ENCODE data around the gene TAX1BP1.
"Not testable (repeated sequence)": the region's sequence is repeated elsewhere in the genome, so short reads cannot be mapped to it uniquely, and the experiment has no call there.

TAX1BP1 gene

GRCh38 chr7:27850531-27850930 is 110.6 kb downstream of the TAX1BP1 start:
- DNase-seq = no peak

- DNase-seq = not testable (repeated sequence)
These were observed 116.9 kb downstream of the TAX1BP1 start for GRCh38 chr7:27856703-27857485.

GRCh38 chr7:27860800-27861199 is 120.8 kb downstream of the TAX1BP1 start:
- no peak for DNase-seq

DNA sequence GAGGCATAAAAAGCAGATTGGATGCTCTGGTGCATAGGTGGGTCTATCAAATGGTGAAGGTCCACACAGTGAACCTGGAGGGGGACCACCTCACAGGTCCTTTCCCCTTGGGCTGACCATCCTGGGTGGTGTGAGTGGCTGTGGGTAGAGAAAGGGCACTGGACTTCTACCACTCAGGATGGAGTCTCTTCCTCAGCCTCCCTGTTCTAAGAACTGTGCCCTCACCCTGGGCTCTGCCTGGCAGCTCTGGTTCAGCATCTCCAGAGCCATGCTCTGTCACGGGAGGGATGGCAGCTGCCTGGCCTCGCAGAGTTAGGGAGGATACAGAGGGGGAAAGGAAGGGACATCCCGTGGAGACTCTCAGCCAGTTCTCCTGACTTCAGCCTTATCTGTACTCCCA is 121.8 kb downstream of the TAX1BP1 start:
- DNase-seq = no peak

- no peak for DNase-seq
These were observed 123.9 kb downstream of the TAX1BP1 start for GRCh38 chr7:27863880-27864279.

DNA sequence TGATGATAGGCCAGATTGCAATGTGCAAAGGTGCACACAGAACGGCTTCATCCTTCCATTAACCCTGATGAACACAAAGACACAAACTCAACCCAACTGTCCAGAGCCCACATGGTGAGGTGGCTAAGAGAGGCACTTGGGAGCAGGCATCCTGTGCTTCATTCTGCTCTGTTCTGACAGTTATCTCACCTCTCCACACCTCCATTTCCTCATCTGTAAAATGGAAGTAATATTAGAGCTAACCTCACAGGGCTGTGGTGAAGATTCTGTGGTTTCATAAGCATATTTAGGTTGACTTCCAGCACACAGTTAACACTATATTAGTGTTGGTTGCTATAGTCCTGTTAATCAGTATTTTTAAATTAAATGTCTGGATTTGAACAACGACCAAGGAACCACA is 126.3 kb downstream of the TAX1BP1 start:
- DNase-seq = no peak

DNA sequence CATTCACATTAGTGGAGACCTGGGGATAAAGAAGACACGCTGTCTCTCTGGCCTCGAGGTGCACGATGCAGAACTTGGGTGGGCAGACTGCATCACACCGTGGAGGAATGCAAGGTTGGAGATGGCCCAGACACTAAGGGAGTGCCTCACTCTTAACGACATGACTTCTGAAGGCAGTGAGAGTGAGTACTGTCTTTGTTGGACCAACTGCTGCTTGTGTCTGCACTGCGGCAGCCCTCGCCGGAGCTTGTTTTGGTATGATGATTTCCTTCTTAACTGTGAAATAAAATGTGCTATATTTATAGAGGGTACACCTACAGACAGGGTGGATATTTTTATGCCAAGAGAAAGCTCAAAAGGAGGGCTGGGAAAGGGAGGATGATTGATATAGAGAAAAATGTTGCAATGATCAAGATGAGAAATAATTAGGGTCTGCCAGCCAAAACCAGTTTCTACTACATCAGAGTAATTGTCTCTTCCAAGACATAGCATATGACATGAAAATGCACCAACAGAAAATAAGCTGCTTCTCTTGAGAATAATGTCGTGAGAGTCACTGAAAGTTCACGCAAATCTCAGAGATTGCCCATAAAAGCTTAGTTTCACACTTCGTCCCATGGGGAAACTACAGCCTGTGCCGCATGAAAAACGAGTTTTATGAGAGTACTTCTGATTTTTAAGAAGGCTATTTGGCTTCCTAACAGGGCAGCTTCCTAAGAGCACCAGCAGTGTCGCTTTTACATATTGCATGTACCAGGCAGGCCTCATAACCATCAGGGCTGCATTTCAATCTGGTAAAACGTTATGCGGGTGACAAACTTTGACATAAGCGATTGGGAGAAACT is 127.1 kb downstream of the TAX1BP1 start:
- DNase-seq = no peak

DNA sequence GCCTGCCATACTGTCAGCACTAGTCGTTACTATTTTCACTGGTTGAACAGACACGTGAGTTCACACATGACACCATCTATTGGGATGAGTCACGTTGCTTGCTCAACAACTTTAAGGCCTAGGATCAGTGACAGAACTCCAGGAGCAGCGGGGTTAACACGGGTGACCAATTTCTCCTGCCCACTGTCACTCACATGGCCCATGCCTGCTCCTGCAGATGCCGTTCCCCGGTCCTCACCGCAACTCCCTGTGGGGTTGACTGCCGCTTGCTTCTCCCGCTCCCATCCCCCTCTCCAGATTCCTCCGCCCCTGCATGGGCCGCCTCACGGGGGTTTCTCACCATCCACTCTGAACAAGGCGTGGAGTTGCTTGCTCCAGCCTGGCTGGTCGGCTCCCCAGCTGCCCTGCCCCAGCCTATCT is 128.2 kb downstream of the TAX1BP1 start:
- DNase-seq = no peak

DNA sequence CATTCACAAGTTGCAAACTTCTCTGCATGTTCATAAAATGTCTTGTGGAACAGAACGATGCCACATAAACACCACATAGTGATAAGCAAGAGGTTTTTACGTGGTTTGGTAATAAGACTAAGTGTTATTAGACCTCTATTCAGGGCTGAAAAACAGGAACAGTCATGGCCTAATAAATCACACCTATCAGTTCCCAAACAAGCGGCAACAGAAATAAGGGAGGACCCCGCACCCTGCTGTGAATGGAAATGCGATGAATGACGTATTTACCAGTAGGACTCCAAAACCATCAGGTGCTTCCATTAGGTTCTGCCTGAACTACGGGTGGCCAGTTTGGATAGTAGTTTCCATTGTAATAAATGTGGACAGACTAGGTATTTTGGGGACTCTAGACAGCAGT is 129.1 kb downstream of the TAX1BP1 start:
- DNase-seq = no peak

- DNase-seq = no peak
These were observed 130.6 kb downstream of the TAX1BP1 start for GRCh38 chr7:27870595-27870994.

- DNase-seq = no peak
These were observed 131.1 kb downstream of the TAX1BP1 start for GRCh38 chr7:27871086-27871485.

DNA sequence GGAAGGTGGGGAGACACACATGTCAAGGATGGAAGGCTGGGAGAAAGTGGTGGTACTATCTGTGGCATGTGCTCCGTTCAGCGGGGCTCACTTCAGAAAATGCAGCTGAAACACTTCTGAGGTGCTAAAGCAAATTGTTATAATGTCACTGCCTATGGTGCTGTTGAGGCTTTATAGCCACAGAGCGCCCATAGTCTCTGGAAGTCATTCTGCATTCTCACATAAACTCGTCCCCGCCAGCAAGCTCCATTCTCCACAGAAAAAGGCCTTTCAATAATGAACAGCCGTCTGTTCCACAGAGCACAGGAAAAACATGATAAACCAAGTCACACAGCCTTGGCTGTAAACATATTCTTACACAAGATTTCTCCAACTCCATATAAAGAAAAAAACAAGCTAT is 131.9 kb downstream of the TAX1BP1 start:
- DNase-seq = no peak

- DNase-seq = no peak
These were observed 132.7 kb downstream of the TAX1BP1 start for GRCh38 chr7:27872356-27873275.

DNA sequence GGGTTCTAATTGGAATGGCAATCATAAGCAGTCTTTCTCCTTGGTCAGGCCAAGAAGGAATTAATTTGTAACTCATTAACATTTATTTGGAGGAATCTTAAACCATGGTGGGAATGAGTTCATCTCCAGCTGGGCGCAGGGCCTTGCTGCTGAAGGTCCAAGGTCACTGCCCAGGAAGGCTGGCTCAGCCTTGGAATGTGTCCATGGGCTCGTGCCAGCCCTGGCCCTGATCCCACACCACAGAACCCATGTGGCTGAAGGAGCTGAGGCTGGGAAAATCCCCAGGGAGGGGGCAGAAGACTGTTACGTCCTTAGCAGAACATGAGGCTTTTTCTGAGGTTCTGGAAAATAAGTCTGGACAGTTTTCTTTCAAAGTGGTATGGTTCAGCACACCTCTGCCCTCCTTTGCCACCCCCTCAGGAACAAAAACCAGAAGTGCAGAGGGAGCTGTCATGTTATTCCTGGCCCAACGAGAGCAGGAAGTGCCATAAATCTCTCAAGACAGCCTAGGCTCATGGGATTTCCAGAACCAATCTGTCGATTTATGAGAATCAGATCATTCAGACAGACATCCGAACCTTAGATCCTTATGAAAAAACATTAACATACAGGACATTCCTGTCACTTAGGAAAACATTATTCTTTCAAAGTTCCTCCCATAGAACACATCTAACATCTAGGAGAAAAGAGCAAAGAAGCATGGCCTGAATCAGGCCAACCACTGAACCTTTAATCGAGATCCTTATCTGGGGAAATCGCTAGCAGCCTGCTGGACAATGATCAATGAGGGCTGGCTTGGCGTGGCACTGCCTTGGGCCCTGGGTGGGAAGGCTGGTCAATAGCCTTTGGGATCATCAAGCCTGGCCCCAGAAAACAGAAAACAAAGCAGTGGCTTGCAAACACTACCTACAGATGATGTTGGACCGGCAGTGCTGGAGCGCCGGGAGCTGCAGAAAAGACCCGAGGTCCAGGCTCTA is 134.3 kb downstream of the TAX1BP1 start:
- DNase-seq = no peak

DNA sequence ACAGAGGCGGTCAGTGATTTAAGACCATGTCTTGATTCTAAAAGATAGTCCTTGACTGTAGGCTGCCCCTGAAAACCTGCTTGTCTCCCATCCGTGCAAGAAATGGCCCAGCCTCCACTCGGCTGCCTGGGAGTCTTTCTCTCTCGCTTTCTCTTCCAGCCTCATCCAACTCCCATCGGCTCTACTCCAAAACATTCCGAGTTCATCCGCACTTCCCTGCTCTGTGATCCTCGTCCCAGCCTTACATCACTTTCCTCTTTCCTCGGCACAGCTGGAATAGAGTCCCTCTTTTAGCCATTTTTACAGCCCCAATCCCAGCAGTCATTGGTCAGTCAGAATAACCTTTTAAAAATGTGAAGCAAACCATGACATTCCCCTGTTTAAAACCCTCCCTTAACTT is 135.1 kb downstream of the TAX1BP1 start:
- no peak for DNase-seq

GRCh38 chr7:27875832-27876231 is 135.9 kb downstream of the TAX1BP1 start:
- no peak for DNase-seq

DNA sequence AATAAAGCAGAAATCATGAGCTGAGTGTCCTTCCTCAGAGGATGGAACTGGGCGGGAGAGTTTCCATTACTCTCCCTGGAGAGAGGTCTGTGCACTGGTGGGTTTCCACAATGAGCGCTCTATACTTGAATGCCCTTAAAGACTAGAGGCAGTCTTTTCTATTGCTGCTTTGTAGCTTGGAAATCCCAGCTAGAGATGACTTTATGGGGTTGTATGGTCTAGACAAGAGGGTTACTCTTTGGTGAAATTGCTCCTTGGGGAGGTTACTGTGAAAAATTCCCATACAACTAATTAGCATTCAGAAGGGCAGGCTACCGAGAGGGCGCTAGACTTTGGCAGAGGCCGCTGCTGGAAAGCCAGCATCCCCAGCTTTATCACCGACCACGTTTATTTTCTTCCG is 136.8 kb downstream of the TAX1BP1 start:
- DNase-seq = no peak

Data from NCI-H1092 treated with DMSO at 0.1 percent for 48 hours (cell line).